NT2/D1 (cell line): ENCODE measurements around the gene RIPOR3.

Experiments used
- SUZ12 ChIP-seq: IDR thresholded peaks from 2 replicates; pipeline ENCODE4 v1.6.1; 2011; ENCODE audit not compliant: insufficient read length, insufficient read depth; ENCODE audit errors: extremely low read depth
- YY1 ChIP-seq: IDR thresholded peaks from 2 replicates; pipeline ENCODE4 v1.6.1; 2011; ENCODE audit not compliant: insufficient read length, insufficient read depth
- ZNF274 ChIP-seq: IDR thresholded peaks from 2 replicates; pipeline ENCODE4 v1.6.1; 2011; ENCODE audit warnings: mild to moderate bottlenecking, low read depth, low read length

DNA sequence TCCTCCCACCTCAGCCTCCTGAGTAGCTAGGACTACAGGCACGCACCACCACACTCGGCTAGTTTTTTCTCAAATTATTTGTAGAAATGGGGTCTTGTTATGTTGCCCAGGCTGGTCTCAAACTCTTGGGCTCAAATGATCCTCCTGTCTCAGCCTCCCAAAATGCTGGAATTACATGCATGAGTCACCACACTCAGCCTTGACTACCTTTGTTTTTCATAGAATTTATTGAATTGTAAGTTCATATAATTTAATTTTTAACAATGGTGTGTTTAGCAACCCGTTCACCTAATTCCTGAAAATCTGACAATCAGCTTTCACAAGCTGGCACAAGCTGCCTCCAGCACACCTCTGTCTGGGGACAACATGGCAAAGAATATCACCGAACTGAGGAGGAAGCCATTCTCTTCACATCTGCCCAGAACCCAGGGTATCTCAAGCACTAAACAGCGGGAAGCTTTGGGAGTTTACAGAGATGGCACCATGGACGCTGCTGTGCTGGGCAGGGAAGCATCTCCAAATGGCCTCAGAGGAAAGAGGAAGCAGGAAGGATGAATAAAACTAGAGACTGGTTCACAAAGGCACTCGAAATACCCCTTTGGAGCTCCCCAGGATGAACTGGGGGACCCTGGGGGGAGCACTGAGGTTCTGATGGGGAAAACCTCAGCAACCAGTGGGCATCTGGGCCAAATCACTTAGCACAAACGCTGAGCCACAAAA is 2.9 kb downstream of the RIPOR3 start:
- no peak for TF ChIP-seq YY1
- TF ChIP-seq SUZ12 = no peak
- TF ChIP-seq ZNF274 = no peak
